Upper lobe of left lung (tissue), 6 donors: ENCODE measurements around the gene WASF2. TPM values are rescaled to one million over a fixed set of nuclear protein-coding genes. Genes with fewer than 3 reads are reported as not detected.
A peak's percentile ranks its signal among the peaks of the same experiment; 100 is the strongest.

Experiments
- ATAC-seq, 2 donors: fragments of 200-7000 bp; cut with Tn5 transposase; one replicate each; pipeline ENCODE4 v1.9.1; 2022; ENCODE audit warnings: mild to moderate bottlenecking in 2 of 2, moderate library complexity in 2 of 2; ENCODE audit not compliant: low FRiP score in 2 of 2
- DNase-seq, 2 donors: peaks; one replicate each; pipeline ENCODE4 v3.0.0-alpha.2; 2019 to 2020
- H3K27ac ChIP-seq, 4 donors: fragments of 200-600 bp; sonication (generic); one replicate each; pipeline ENCODE4 v1.5.1; 2016 to 2019
- H3K27me3 ChIP-seq, 4 donors: fragments of 200-600 bp; sonication (generic); one replicate each; pipeline ENCODE4 v1.5.1; 2017 to 2019
- H3K36me3 ChIP-seq, 4 donors: fragments of 200-600 bp; sonication (generic); one replicate each; pipeline ENCODE4 v1.5.1; 2016 to 2019
- H3K4me1 ChIP-seq, 4 donors: fragments of 200-600 bp; sonication (generic); one replicate each; pipeline ENCODE4 v1.5.1; 2018 to 2019
- H3K4me3 ChIP-seq, 4 donors: fragments of 200-600 bp; sonication (generic); one replicate each; pipeline ENCODE4 v1.5.1; 2017 to 2019; ENCODE audit warnings: mild to moderate bottlenecking in 2 of 4, moderate library complexity in 1 of 4
- H3K9me3 ChIP-seq, 4 donors: fragments of 200-600 bp; sonication (generic); one replicate each; pipeline ENCODE4 v1.5.1; 2018 to 2019
- EP300 ChIP-seq, 4 donors: sonication (generic); formaldehyde crosslinking; IDR thresholded peaks; one replicate each; pipeline ENCODE4 v1.5.1; 2017; ENCODE audit warnings: antibody characterized with exemption in 4 of 4, control low read depth in 2 of 4
- POLR2A ChIP-seq, 4 donors: fragments of 450-650 bp; IDR thresholded peaks; one replicate each; pipeline ENCODE4 v1.5.1; 2016 to 2017; ENCODE audit warnings: antibody characterized with exemption in 4 of 4, mild to moderate bottlenecking in 2 of 4
- POLR2AphosphoS5 ChIP-seq, 2 donors: sonication (generic); formaldehyde crosslinking; IDR thresholded peaks; one replicate each; pipeline ENCODE4 v1.5.1; 2017; ENCODE audit warnings: antibody characterized with exemption in 2 of 2
- WGBS, 2 donors: methylation state at CpG; one replicate each; pipeline ENCODE4 v1.1.5; 2017 to 2018; 5-methylcytosine and 5-hydroxymethylcytosine counted together
- total RNA-seq, 6 donors: library from RNA; depleted of rRNA in 4 of 6; stranded (reverse); fragments of >200 nt in 4 of 6; gene quantifications; one replicate each; pipeline versions ENCODE4 v1.1.0 to v1.2.1, GENCODE V29; 2016 to 2021
- TF ChIP-seq, protein P1 (sequence below), 6 experiments: fragments of 450-650 bp in 4 of 6; fragments of 200-600 bp in 2 of 6; sonication (generic) in 2 of 6; IDR thresholded peaks; one replicate each; pipeline ENCODE4 v1.5.1; 2016 to 2019; ENCODE audit warnings: antibody characterized with exemption in 6 of 6
- donor health status: DM: no; HTN: no; CAD: no; lungs with moderate emphysema.
- donor health status: DM: no; HTN: yes; CAD: no; lungs with severe emphysema.

The WASF2 gene
- total RNA-seq, 6 donors from 2014 or later: 53.4 to 158 (median 62.2) TPM

DNA sequence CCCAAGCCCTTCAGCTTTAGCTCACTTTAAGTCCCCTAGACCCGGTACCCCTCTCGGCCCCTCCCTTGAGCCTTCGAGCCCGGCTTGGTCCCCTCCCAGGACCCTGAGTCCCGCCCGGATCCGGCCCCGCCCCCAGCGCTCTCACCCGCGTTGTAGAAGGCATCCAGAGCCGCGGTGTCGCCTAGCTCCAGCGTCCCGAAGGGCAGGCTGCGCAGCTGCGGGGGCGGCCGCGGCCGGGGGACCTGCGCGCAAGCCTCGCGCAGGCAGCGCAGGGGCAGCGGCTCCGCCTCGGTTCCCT, 123.9 kb downstream of the WASF2 start:
- Histone ChIP-seq H3K4me1 (peaks cover 42 to 49% (median 45%) of the 10 kb centered on the region in 4 donors), H3K27ac (peak overlapping the region; percentile 93 to 98 (median 98)), H3K27me3 (no peaks in the 10 kb centered on the region), H3K4me3 (peak overlapping the region; percentile 51 to 92 (median 72)), H3K9me3 (no peaks in the 10 kb centered on the region), H3K36me3 (peaks cover 12 to 52% (median 35%) of the 10 kb centered on the region in 4 donors)
- ATAC-seq (peak; percentile 70 to 75), DNase-seq (peak; percentile 88 to 98)
- TF ChIP-seq EP300 (IDR thresholded peaks at IDR 0.05) (no peak), POLR2A (IDR thresholded peaks at IDR 0.05) (peak in 1 of 4 donors; percentile 16), POLR2AphosphoS5 (IDR thresholded peaks at IDR 0.05) (peak; percentile 46 to 62)
- TF ChIP-seq, protein P1, sequence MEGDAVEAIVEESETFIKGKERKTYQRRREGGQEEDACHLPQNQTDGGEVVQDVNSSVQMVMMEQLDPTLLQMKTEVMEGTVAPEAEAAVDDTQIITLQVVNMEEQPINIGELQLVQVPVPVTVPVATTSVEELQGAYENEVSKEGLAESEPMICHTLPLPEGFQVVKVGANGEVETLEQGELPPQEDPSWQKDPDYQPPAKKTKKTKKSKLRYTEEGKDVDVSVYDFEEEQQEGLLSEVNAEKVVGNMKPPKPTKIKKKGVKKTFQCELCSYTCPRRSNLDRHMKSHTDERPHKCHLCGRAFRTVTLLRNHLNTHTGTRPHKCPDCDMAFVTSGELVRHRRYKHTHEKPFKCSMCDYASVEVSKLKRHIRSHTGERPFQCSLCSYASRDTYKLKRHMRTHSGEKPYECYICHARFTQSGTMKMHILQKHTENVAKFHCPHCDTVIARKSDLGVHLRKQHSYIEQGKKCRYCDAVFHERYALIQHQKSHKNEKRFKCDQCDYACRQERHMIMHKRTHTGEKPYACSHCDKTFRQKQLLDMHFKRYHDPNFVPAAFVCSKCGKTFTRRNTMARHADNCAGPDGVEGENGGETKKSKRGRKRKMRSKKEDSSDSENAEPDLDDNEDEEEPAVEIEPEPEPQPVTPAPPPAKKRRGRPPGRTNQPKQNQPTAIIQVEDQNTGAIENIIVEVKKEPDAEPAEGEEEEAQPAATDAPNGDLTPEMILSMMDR (IDR thresholded peaks at IDR 0.05): no peak
- WGBS, 2 donors: 0 to 1% methylated on average over 6 to 30 of the region's 30 CpGs

DNA sequence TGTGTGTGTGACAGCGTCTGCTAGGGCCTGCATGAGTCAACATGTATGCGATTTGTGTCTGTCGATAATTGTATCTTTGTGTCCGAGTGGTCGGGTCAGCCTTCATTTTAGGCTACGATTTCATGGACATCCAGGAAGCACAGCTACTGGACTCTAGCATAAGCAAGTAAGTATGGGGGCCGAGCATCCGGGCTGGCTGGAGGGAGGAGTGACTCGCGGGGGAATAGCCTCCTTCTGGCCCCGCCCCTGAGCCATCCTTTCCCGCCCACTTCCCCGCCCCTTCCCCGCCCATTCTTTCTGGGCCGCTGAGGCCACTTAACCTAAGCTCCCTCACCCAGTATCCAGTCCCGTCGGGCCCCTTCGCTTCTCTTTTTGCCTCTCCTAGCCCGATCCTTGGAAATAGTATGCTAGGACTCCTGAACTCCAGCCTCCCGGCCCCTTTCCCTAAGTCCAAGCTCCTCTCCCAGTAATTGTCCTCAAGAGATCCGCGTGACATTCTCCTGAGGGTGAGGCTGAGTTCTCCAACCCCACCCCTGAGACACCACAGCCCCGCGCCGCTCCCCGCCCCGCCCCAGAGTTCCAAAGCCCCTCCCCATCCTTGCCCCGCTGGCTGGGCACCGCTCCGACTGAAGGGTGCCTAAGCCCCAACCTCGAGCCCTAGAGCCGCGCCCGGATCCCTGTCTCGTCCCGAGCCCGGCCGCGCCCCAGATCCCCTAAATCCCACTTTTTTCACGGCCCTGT, 124.4 kb downstream of the WASF2 start:
- peaks cover 46 to 53% (median 50%) of the 10 kb centered on the region in 4 donors for H3K4me1 ChIP-seq
- TF ChIP-seq EP300 (IDR thresholded peaks at IDR 0.05) (no peak), POLR2AphosphoS5 (IDR thresholded peaks at IDR 0.05) (peak in 1 of 2 donors; percentile 68), POLR2A (IDR thresholded peaks at IDR 0.05) (peak in 3 of 4 donors; percentile 12 to 51 (median 37))

DNA sequence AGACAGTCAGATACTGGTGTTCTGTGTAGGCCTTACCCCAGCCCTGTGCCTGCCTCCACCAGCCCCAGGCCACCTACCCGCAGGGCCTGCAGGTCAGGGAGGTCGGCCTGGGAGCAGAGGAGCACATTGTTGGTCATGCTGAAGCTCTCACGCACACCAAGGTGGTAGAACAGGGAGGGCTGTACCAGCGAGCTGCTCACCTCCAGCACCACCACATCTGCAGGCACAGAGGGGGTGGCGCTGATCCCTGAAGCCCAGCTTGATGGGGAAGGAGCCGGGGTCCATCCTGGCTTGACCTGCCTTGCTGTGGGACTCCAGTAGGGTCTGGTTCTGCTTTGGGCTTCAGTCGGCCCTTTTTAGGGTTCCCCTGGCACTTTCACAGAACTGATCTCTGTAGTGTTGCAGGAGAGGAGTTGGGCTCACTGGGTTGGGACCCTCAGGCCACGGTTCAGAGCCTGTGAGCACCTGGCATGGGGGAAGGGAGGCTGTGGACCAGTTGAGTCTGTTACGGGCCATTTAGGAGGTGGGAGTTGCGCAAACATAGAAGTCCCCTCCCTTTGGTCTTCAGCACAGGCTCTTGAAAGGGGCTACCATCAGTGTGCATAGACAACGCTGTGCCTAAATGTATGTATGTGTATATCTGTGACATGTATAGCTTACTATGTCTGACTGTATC, 125.1 kb downstream of the WASF2 start:
- Histone ChIP-seq H3K4me3 (peak overlapping the region; percentile 13 to 92 (median 72)), H3K36me3 (peaks cover 21 to 52% (median 46%) of the 10 kb centered on the region in 4 donors), H3K4me1 (peaks cover 47 to 55% (median 52%) of the 10 kb centered on the region in 4 donors), H3K9me3 (no peaks in the 10 kb centered on the region), H3K27ac (peak overlapping the region; percentile 93 to 98 (median 98)), H3K27me3 (no peaks in the 10 kb centered on the region)
- ATAC-seq (no peak), DNase-seq (no peak)
- TF ChIP-seq POLR2AphosphoS5 (IDR thresholded peaks at IDR 0.05) (no peak), EP300 (IDR thresholded peaks at IDR 0.05) (no peak), POLR2A (IDR thresholded peaks at IDR 0.05) (no peak)
- TF ChIP-seq, protein P1 (IDR thresholded peaks at IDR 0.05): no peak
- WGBS, 2 donors: 68 to 93% methylated on average over 3 to 11 of the region's 11 CpGs

More for the DNA sequence above, 124.4 kb downstream of the WASF2 start:
- WGBS, 2 donors: 2% methylated on average over 35 to 37 of the region's 40 CpGs
- no peaks in the 10 kb centered on the region for H3K9me3 ChIP-seq
- H3K36me3 ChIP-seq: peaks cover 17 to 52% (median 40%) of the 10 kb centered on the region in 4 donors
- peak; percentile 87 to 88 for ATAC-seq
- H3K27me3 ChIP-seq: no peaks in the 10 kb centered on the region
- H3K27ac ChIP-seq: peak overlapping the region; percentile 93 to 98 (median 98)
- peak overlapping the region; percentile 51 to 92 (median 72) for H3K4me3 ChIP-seq
- peak; percentile 91 to 95 for DNase-seq

- Histone ChIP-seq H3K4me3 (peak overlapping the region in 1 of 4 donors; percentile 92), H3K27ac (peak overlapping the region in 3 of 4 donors; percentile 93 to 98 (median 97))
Measured at GRCh38 chr1:27363766-27364695, 125.9 kb downstream of the WASF2 start.

More at GRCh38 chr1:27363766-27364695, 125.9 kb downstream of the WASF2 start:
- H3K4me1 ChIP-seq: peaks cover 41 to 49% (median 46%) of the 10 kb centered on the region in 4 donors
- H3K36me3 ChIP-seq: peaks cover 26 to 60% (median 54%) of the 10 kb centered on the region in 4 donors
- ATAC-seq: no peak
- no peaks in the 10 kb centered on the region for H3K27me3 ChIP-seq
- peak in 1 of 2 donors; percentile 68 for DNase-seq
- WGBS, 2 donors: 80 to 89% methylated on average over 9 to 22 of the region's 26 CpGs
- no peak for TF ChIP-seq EP300 (IDR thresholded peaks at IDR 0.05)
- no peak for TF ChIP-seq POLR2AphosphoS5 (IDR thresholded peaks at IDR 0.05)
- TF ChIP-seq, protein P1 (IDR thresholded peaks at IDR 0.05): no peak
- no peak for TF ChIP-seq POLR2A (IDR thresholded peaks at IDR 0.05)
- H3K9me3 ChIP-seq: no peaks in the 10 kb centered on the region
